A549 (cell line): Measurements from ENCODE around the gene SETBP1.

Source experiments
- JUN ChIP-seq, 2 experiments: fragments of >200 bp; sonication (Bioruptor Twin); formaldehyde crosslinking; IDR thresholded peaks; 2 replicates in 1 of 2; 3 replicates in 1 of 2; pipeline ENCODE4 v1.6.1; 2016 to 2017
- TF ChIP-seq, protein P1 (sequence below): fragments of >200 bp; sonication (Bioruptor Twin); formaldehyde crosslinking; IDR thresholded peaks from 3 replicates; pipeline ENCODE4 v1.5.1; 2016

DNA sequence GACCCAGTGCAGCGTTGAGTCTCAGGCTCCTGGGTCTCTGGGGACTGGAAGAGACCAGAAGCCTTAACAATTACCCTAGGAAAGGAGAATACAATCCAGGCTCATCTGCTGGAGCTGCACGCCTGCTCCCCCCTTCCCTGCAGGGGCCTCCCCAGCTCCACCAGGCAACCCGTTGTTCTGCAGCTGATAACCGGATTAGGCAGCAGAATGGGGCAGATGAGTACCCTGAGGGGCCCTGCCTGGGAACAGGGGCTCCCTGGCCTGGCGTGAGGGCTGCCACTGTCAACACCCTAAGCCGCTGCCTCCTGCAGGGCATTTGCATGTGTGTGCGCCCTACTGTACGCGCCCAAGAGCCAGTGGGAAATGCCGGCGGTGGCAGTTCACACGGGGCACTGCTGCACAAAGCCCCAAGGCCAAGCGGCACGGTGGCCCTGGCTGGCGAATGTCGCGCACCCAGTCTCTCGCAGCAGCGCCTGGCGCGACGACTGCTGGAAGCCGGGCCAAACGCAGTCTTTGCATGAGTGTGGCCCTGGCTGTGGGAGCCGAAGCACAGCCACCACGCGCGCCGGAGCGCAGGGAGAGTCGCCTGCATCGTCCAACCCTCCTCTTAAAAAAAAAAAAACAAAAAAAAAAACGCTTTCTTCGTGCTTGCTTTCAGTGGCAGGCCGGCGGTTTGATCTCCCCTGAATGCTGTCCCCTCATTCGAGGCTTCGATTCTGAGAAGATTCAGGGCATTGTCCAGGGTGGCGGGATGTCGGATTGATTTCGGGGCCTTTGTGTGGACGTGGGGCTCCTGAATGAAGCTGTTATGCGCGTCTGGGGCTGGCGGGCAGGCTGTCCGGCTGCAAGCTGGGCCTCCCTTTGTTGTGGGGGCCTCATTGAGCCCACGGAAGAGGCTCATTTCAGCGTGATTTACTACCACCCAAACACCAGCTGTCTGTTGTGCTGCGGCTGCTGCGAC lies 63.8 kb downstream of the SETBP1 start:
- no peak for TF ChIP-seq JUN (IDR thresholded peaks at IDR 0.05)
- TF ChIP-seq, protein P1, sequence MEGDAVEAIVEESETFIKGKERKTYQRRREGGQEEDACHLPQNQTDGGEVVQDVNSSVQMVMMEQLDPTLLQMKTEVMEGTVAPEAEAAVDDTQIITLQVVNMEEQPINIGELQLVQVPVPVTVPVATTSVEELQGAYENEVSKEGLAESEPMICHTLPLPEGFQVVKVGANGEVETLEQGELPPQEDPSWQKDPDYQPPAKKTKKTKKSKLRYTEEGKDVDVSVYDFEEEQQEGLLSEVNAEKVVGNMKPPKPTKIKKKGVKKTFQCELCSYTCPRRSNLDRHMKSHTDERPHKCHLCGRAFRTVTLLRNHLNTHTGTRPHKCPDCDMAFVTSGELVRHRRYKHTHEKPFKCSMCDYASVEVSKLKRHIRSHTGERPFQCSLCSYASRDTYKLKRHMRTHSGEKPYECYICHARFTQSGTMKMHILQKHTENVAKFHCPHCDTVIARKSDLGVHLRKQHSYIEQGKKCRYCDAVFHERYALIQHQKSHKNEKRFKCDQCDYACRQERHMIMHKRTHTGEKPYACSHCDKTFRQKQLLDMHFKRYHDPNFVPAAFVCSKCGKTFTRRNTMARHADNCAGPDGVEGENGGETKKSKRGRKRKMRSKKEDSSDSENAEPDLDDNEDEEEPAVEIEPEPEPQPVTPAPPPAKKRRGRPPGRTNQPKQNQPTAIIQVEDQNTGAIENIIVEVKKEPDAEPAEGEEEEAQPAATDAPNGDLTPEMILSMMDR = no peak
